ENCODE measurements around the gene TENM3. TPM values are rescaled to one million over a fixed set of nuclear protein-coding genes. Genes with fewer than 3 reads are reported as not detected.

Gene TENM3
- total RNA-seq, 4 donors from 2014 or later = 19.7 to 47.2 (median 33.0) TPM

DNA sequence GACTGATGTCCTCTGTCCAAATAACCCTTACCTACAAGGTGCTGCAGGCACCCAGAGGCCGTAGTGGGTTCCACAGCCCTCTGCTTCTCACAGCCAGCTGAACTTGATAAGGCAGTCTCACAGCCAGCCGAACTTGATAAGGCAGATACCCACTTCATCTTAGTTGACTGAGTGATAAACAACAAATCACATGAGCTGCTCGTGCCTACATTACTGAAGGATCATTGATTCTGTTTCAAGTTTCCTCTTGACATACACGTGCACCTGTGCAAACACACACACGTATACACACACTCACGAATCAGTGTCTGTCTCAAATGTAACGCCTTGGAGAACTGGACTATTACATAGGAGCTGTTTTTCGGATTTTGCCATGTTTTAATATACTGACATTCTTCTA is 397.7 kb downstream of the TENM3 start:
- DNase-seq (ENCODE audit: low spot score) = no peak
- no peak for ATAC-seq (ENCODE audit: low FRiP score)
- TF ChIP-seq, protein P1, sequence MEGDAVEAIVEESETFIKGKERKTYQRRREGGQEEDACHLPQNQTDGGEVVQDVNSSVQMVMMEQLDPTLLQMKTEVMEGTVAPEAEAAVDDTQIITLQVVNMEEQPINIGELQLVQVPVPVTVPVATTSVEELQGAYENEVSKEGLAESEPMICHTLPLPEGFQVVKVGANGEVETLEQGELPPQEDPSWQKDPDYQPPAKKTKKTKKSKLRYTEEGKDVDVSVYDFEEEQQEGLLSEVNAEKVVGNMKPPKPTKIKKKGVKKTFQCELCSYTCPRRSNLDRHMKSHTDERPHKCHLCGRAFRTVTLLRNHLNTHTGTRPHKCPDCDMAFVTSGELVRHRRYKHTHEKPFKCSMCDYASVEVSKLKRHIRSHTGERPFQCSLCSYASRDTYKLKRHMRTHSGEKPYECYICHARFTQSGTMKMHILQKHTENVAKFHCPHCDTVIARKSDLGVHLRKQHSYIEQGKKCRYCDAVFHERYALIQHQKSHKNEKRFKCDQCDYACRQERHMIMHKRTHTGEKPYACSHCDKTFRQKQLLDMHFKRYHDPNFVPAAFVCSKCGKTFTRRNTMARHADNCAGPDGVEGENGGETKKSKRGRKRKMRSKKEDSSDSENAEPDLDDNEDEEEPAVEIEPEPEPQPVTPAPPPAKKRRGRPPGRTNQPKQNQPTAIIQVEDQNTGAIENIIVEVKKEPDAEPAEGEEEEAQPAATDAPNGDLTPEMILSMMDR (IDR thresholded peaks at IDR 0.05) = no peak

DNA sequence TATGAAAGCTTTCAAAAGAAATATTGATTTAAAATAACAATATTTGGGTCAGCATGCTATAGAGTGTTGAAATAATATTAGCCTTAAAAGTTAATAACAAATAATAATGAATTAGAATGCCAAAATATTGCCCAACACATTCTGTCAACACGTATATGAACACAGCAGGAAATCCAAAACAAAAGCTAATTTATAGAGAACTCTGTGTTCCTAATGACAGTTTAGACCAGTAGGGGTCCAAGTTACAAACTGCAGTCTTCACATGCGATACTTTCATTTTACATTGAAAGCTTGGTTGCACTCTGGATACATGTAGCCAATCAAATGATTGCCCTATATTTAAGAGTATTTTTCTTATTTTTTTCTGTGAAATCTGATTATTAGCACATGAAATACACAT is 399.6 kb downstream of the TENM3 start:
- TF ChIP-seq, protein P1 (IDR thresholded peaks at IDR 0.05) = no peak
- no peak for DNase-seq (ENCODE audit: low spot score)
- ATAC-seq (ENCODE audit: low FRiP score) = no peak

- DNase-seq (ENCODE audit: low spot score) = no peak
- no peak for ATAC-seq (ENCODE audit: low FRiP score)
- TF ChIP-seq, protein P1 (IDR thresholded peaks at IDR 0.05) = no peak
Measured at GRCh38 chr4:182643801-182644682, 400.8 kb downstream of the TENM3 start.

- no peak for ATAC-seq (ENCODE audit: low FRiP score)
- TF ChIP-seq, protein P1 (IDR thresholded peaks at IDR 0.05) = no peak
Measured at GRCh38 chr4:182644683-182645050, 401.5 kb downstream of the TENM3 start.

GRCh38 chr4:182645511-182645910 is 402.3 kb downstream of the TENM3 start:
- TF ChIP-seq, protein P1 (IDR thresholded peaks at IDR 0.05) = no peak

More at GRCh38 chr4:182644683-182645050, 401.5 kb downstream of the TENM3 start:
- no peak for DNase-seq (ENCODE audit: low spot score)

DNA sequence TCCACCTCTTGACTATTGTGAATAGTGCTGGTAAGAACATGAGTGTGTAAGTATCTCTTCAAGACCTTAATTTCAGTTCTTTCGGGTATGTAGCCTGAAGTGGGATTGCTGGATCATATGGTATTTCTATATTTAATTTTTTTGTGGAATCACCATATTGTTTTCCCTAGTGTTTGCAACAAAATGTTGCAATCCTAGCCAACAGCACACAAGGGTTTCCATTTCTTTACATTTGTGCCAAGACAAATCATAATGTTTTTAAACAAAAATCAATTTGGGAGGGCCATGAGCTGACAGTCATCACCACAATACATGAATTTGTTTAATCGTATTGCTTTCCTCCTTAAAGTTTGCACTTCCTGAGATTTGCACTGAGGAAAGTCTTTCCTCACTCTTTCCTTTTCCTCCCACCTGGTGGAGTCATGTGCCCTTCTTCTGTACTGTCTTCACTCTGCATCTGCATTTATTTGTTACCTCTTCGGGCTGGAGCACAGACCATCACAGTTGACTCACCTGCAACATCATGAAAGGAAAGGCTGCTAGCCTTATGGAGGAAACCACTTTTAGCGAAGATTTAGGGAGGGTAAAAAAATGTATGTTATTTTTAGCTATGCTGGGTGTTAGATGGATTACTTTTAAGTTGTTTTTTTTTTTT is 404.6 kb downstream of the TENM3 start:
- no peak for DNase-seq (ENCODE audit: low spot score)
- TF ChIP-seq, protein P1 (IDR thresholded peaks at IDR 0.05) = no peak
- no peak for ATAC-seq (ENCODE audit: low FRiP score)

More at GRCh38 chr4:182645511-182645910, 402.3 kb downstream of the TENM3 start:
- no peak for ATAC-seq (ENCODE audit: low FRiP score)
- no peak for DNase-seq (ENCODE audit: low spot score)

All from omental fat pad (tissue), 4 donors.